ENCODE measurements around the gene TMEM61.

- TF ChIP-seq CTCF (IDR thresholded peaks at IDR 0.05) (no peak), EZH2 (IDR thresholded peaks at IDR 0.05) (peak; percentile 77), EZH2phosphoT487 (IDR thresholded peaks at IDR 0.05) (peak; percentile 70)
Observed at GRCh38 chr1:55040083-55040932, 59.9 kb downstream of the TMEM61 start.

Data from neural progenitor cell (in vitro differentiated cells).